Testis (tissue), 3 donors: ENCODE data around the gene NCF2. TPM values are rescaled to one million over a fixed set of nuclear protein-coding genes. Genes with fewer than 3 reads are reported as not detected.

Experiments
- DNase-seq: peaks from one replicate; pipeline ENCODE4 v3.0.0-alpha.2; 2019
- H3K27ac ChIP-seq, 2 donors: fragments of 200-600 bp; sonication (generic); one replicate each; pipeline ENCODE4 v1.5.1; 2019
- H3K27me3 ChIP-seq: fragments of 200-600 bp; sonication (generic); one replicate; pipeline ENCODE4 v1.5.1; 2019
- H3K36me3 ChIP-seq: fragments of 200-600 bp; sonication (generic); one replicate; pipeline ENCODE4 v1.5.1; 2017; ENCODE audit warnings: low read depth; ENCODE audit errors: missing control alignments
- H3K4me1 ChIP-seq: fragments of 200-600 bp; sonication (generic); one replicate; pipeline ENCODE4 v1.5.1; 2019
- H3K4me3 ChIP-seq, 2 donors: fragments of 200-600 bp; sonication (generic); one replicate each; pipeline ENCODE4 v1.5.1; 2017 to 2019
- H3K9me3 ChIP-seq: fragments of 200-600 bp; sonication (generic); one replicate; pipeline ENCODE4 v1.5.1; 2017
- POLR2A ChIP-seq: fragments of 450-650 bp; IDR thresholded peaks from one replicate; pipeline ENCODE4 v1.6.1; 2017; ENCODE audit warnings: antibody characterized with exemption, mild to moderate bottlenecking, moderate library complexity
- WGBS, 2 donors: methylation state at CpG; one replicate each; pipeline ENCODE4 v1.1.5; 2018; 5-methylcytosine and 5-hydroxymethylcytosine counted together
- intact Hi-C: fragments of 100-400 bp; cut with DNase I; formaldehyde crosslinking; loops from one replicate; pipeline ENCODE4 v1.15.1; 2023; ENCODE audit warnings: low total_unique reads
- polyA plus RNA-seq: library from polyadenylated mRNA; stranded (reverse); fragments of 350-450 nt; fragmentation: Illumina TruSeq; extraction: RNeasy Lipid Tissue Mini Kit (QIAGEN cat#74804); gene quantifications from one replicate; pipeline ENCODE4 v1.2.3, GENCODE V29; 2014; ENCODE audit warnings: low read depth, low replicate concordance; ENCODE audit not compliant: insufficient read depth
- total RNA-seq, 2 donors: library from RNA; depleted of rRNA; stranded (reverse); fragments of >200 nt; gene quantifications; one replicate each; pipeline ENCODE4 v1.2.3, GENCODE V29; 2016
- TF ChIP-seq, protein P1 (sequence below), 3 experiments: fragments of 450-650 bp in 2 of 3; fragments of 200-600 bp in 1 of 3; sonication (generic) in 1 of 3; IDR thresholded peaks; one replicate each; pipeline ENCODE4 v1.5.1; 2016 to 2019; ENCODE audit warnings: antibody characterized with exemption in 3 of 3, mild to moderate bottlenecking in 2 of 3, moderate library complexity in 1 of 3

The NCF2 gene
- total and polyA plus RNA-seq, 3 donors from 2014 or later, result 1.3 to 7.8 (median 3.7) TPM

DNA sequence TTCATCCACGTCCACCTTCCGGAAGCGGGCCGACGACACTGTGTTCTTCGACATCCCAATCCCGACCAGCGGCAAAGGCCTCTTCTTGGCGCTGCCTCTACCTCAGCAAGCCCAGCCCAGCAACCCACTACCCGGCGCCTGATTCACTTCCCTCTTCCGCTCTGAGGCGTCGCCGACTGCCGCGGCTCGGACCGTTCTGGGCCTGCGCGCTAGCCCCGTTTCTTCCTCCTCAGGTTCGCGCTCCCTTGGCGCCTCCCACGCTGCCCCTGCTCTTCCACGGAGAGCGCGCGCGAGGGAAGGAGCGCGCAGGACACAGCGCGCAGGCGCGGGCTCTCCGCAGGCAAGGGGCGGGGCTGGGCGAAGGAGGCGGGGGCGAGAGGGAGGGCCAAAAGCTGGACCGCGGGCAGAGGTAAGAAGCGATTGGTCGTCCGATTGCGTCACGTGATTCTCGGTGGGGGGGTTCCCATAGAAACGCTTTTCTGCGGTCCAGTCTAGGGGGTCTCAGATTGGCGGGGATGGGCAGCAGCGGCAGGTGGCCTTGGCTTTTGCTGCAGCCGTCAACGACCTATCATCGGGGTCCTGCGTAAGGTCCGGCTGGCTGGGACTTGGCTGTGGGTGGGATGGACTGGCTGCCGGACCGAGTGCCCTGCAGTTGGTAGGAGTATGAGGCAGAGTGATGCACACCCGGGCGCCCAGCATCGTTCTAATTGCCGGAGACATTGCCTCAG is 45.5 kb upstream of the NCF2 start, which contains the start of gene ARPC5:
Gene ARPC5, minus strand, starts transcription at position 178 of the 728 bp plus-strand sequence. Its CDS starts 124 bp downstream, at position 54.
- Histone ChIP-seq H3K36me3 (no peaks in the 10 kb centered on the region), H3K9me3 (no peaks in the 10 kb centered on the region), H3K4me3 (peak within 1 kb of the TSS; percentile 74 to 99), H3K27ac (peak within 1 kb of the TSS; percentile 96 to 97), H3K4me1 (peaks cover 33% of the 10 kb centered on the region), H3K27me3 (no peaks in the 10 kb centered on the region)
- DNase-seq, result peak; percentile 97
- intact Hi-C loops, result no loop called here
- TF ChIP-seq, protein P1, sequence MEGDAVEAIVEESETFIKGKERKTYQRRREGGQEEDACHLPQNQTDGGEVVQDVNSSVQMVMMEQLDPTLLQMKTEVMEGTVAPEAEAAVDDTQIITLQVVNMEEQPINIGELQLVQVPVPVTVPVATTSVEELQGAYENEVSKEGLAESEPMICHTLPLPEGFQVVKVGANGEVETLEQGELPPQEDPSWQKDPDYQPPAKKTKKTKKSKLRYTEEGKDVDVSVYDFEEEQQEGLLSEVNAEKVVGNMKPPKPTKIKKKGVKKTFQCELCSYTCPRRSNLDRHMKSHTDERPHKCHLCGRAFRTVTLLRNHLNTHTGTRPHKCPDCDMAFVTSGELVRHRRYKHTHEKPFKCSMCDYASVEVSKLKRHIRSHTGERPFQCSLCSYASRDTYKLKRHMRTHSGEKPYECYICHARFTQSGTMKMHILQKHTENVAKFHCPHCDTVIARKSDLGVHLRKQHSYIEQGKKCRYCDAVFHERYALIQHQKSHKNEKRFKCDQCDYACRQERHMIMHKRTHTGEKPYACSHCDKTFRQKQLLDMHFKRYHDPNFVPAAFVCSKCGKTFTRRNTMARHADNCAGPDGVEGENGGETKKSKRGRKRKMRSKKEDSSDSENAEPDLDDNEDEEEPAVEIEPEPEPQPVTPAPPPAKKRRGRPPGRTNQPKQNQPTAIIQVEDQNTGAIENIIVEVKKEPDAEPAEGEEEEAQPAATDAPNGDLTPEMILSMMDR (IDR thresholded peaks at IDR 0.05), result no peak
- TF ChIP-seq POLR2A, result peak; percentile 75
- 0 to 1% methylated on average over 22 to 65 of the region's 65 CpGs for WGBS, 2 donors

DNA sequence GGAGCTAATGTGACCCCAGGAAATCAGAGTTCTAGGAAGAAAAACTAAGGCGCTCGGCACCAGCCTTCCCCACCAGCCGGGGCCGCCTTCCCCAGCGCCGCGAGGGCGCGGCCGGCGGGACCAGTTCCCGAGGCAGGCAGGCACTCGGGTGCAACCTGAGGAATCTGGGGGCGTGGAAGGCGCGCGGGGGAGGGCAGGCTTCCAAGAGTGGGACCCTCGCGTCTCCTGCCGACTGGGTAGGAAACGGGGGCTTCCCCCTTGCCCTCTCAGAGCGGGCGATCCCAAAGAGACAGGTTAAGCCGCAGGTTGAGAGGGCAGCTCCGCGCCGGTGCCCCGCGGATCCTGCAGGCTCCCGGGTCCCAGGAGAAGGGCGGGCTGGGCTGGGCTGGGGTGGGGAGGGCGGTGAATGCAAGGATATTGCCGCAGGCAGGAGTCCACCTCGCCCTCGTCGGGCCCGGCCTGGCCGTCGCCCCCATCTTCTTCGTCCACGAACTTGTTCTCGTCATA is 44.9 kb upstream of the NCF2 start:
- TF ChIP-seq POLR2A, result no peak
- TF ChIP-seq, protein P1 (IDR thresholded peaks at IDR 0.05), result no peak
- Histone ChIP-seq H3K4me1 (peaks cover 38% of the 10 kb centered on the region), H3K9me3 (no peaks in the 10 kb centered on the region), H3K36me3 (no peaks in the 10 kb centered on the region), H3K4me3 (peak overlapping the region; percentile 74 to 99), H3K27me3 (no peaks in the 10 kb centered on the region), H3K27ac (peak overlapping the region; percentile 96 to 97)
- WGBS, 2 donors, result 0% methylated on average over 11 to 37 of the region's 42 CpGs
- intact Hi-C loops, result no loop called here
- DNase-seq, result peak; percentile 48

DNA sequence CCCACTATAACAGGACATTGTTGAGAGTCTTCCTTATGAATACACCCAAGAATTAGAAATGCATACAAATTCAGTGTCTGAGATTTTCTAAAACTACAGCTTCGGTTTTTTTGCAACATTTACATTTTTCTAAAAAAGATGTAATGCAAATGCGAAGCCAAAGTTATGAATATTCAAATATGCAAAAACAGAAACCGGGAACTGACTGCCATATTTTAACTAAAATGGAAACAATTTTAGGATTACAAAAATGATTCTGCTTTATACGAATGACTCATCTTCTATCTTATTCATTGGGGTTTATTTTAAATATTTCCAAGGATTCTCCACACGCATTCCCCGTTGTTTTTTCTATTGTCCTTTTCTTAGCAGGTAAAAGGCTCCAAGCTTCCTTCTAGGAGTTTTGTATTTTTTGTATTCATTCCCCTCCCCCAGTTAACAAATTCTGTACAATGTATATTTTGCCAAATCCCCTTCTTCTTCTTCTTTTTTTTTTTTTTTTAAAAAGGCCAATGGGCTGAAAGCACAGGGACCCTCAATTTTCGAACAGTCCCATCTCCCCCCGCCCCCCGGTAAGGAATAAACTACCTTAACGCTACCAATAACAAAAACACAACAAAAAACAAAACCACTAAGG is 44.3 kb upstream of the NCF2 start:
- Histone ChIP-seq H3K4me1 (peaks cover 38% of the 10 kb centered on the region), H3K36me3 (no peaks in the 10 kb centered on the region), H3K27me3 (no peaks in the 10 kb centered on the region), H3K27ac (peak overlapping the region; percentile 96 to 97), H3K4me3 (peak overlapping the region; percentile 74 to 99), H3K9me3 (no peaks in the 10 kb centered on the region)
- intact Hi-C loops, result no loop called here
- DNase-seq, result no peak
- TF ChIP-seq, protein P1 (IDR thresholded peaks at IDR 0.05), result no peak
- no peak for TF ChIP-seq POLR2A
- 1 to 2% methylated on average over 10 of the region's 10 CpGs for WGBS, 2 donors

DNA sequence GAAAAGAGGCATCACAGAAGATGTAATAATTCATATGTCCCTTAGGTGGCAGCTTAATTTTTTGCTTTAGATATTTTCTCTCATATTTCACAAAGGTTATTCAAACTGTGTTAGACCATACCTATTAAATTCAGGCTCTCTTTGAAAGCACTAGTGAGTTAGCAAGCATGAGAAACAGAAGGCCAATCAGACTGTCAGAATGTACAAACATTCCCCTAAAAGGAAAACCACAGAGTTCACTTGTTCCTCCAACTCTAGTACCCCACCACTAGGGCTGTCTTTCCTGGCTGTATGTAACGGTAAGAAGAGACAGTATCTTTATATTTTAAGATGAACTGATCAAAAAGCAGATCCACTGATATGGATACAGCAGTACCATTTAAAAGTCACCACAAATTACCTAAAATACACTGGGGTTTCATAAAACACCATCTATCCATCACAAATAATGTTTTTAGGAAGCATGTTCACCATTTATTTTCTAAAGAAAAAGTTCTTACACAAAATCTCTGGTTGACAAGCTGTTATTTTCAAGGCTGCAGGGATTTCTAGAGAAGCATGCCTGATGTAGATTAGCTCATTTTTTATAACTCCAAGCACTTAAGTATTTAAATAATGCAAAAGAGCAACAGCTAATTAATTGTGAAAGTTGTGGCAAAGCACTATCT is 43.6 kb upstream of the NCF2 start:
- Histone ChIP-seq H3K4me1 (peaks cover 38% of the 10 kb centered on the region), H3K9me3 (no peaks in the 10 kb centered on the region), H3K27me3 (no peaks in the 10 kb centered on the region), H3K36me3 (no peaks in the 10 kb centered on the region), H3K4me3 (peak overlapping the region; percentile 74 to 99), H3K27ac (peak overlapping the region; percentile 40 to 96)
- TF ChIP-seq POLR2A, result no peak
- TF ChIP-seq, protein P1 (IDR thresholded peaks at IDR 0.05), result peak; percentile 48 to 52 (median 51)
- DNase-seq, result peak; percentile 33
- 0% methylated on average over 1 of the region's 1 CpG for WGBS, 2 donors
- intact Hi-C loops, result no loop called here
